ENCODE measurements around the gene ARRB1. TPM values are rescaled to one million over a fixed set of nuclear protein-coding genes. Genes with fewer than 3 reads are reported as not detected.
"Not testable (repeated sequence)": the region's sequence is repeated elsewhere in the genome, so short reads cannot be mapped to it uniquely, and the experiment has no call there.

Gene ARRB1
- total and polyA plus RNA-seq, 10 donors: 11.6 to 139 (median 78.1) TPM

GRCh38 chr11:75384438-75385080, 33.1 kb upstream of the ARRB1 start:
- H3K4me3 ChIP-seq: no peak overlapping the region
- no peaks in the 10 kb centered on the region for H3K9me3 ChIP-seq
- peak; percentile 96 for DNase-seq
- TF ChIP-seq POLR2AphosphoS5 (IDR thresholded peaks at IDR 0.05): peak; percentile 54 to 76 (median 70)
- TF ChIP-seq CTCF (IDR thresholded peaks at IDR 0.05 in 8 of 11, conservative IDR thresholded peaks at IDR 0.05 in 3 of 11): peak; percentile 89 to 98 (median 95)
- no peak for TF ChIP-seq POLR2A (IDR thresholded peaks at IDR 0.05)
- peaks cover 0 to 4% (median 0%) of the 10 kb centered on the region in 7 donors for H3K27me3 ChIP-seq (replicated peaks in 1 of 7)
- WGBS, 5 donors: 21 to 26% (median 25%) methylated on average over 24 of the region's 24 CpGs
- intact Hi-C loops (cut with DNase I; ENCODE audit: low total_unique reads): loop anchor here (2.0 to 5.0 kb wide), 2 partner anchors 52 to 104 kb away; no protein-coding TSS in a partner anchor
- peaks cover 3 to 54% (median 33%) of the 10 kb centered on the region in 6 donors for H3K4me1 ChIP-seq
- H3K27ac ChIP-seq: no peak overlapping the region
- H3K36me3 ChIP-seq: no peaks in the 10 kb centered on the region

- Histone ChIP-seq H3K9me3 (no peaks in the 10 kb centered on the region), H3K27me3 (replicated peaks in 1 of 7) (peaks cover 0 to 4% (median 0%) of the 10 kb centered on the region in 7 donors), H3K27ac (peak overlapping the region in 3 of 8 donors; percentile 45 to 74 (median 53)), H3K4me1 (peaks cover 3 to 42% (median 24%) of the 10 kb centered on the region in 6 donors), H3K36me3 (no peaks in the 10 kb centered on the region), H3K4me3 (no peak overlapping the region)
- DNase-seq: peak; percentile 79
- intact Hi-C loops (cut with DNase I; ENCODE audit: low total_unique reads): loop anchor here (5.0 kb wide), 1 partner anchor 51 kb away; no protein-coding TSS in a partner anchor
- TF ChIP-seq POLR2A (IDR thresholded peaks at IDR 0.05): no peak
- no peak for TF ChIP-seq CTCF (IDR thresholded peaks at IDR 0.05 in 8 of 11, conservative IDR thresholded peaks at IDR 0.05 in 3 of 11)
- no peak for TF ChIP-seq POLR2AphosphoS5 (IDR thresholded peaks at IDR 0.05)
- WGBS, 5 donors: 23 to 44% (median 33%) methylated on average over 3 of the region's 3 CpGs
These were observed 31.8 kb upstream of the ARRB1 start for GRCh38 chr11:75383246-75383645.

GRCh38 chr11:75380716-75381420, 29.4 kb upstream of the ARRB1 start:
- TF ChIP-seq POLR2A (IDR thresholded peaks at IDR 0.05) (no peak), CTCF (IDR thresholded peaks at IDR 0.05 in 8 of 11, conservative IDR thresholded peaks at IDR 0.05 in 3 of 11) (no peak), POLR2AphosphoS5 (IDR thresholded peaks at IDR 0.05) (no peak)
- H3K27ac ChIP-seq: peak overlapping the region in 2 of 8 donors; percentile 8 to 42
- no peak overlapping the region for H3K4me3 ChIP-seq
- peaks cover 3 to 47% (median 25%) of the 10 kb centered on the region in 6 donors for H3K4me1 ChIP-seq
- 65 to 80% (median 72%) methylated on average over 7 of the region's 7 CpGs for WGBS, 5 donors
- DNase-seq: peak; percentile 56
- H3K27me3 ChIP-seq (replicated peaks in 1 of 7): no peaks in the 10 kb centered on the region
- H3K36me3 ChIP-seq: no peaks in the 10 kb centered on the region
- intact Hi-C loops (cut with DNase I; ENCODE audit: low total_unique reads): loop anchor here (5.0 kb wide), 1 partner anchor 49 kb away; no protein-coding TSS in a partner anchor
- no peaks in the 10 kb centered on the region for H3K9me3 ChIP-seq

- DNase-seq: no peak
These were observed 28.8 kb upstream of the ARRB1 start for GRCh38 chr11:75380245-75380644.

GRCh38 chr11:75378776-75379175, 27.3 kb upstream of the ARRB1 start:
- 86 to 97% (median 95%) methylated on average over 17 of the region's 17 CpGs for WGBS, 5 donors
- peaks cover 0 to 37% (median 15%) of the 10 kb centered on the region in 6 donors for H3K4me1 ChIP-seq
- DNase-seq; H3K4me3 ChIP-seq; H3K27me3 ChIP-seq (replicated peaks in 1 of 7); H3K27ac ChIP-seq; H3K9me3 ChIP-seq; H3K36me3 ChIP-seq: not testable (repeated sequence)
- intact Hi-C loops (cut with DNase I; ENCODE audit: low total_unique reads): loop anchor here (10.0 kb wide), 1 partner anchor 454 kb away; no protein-coding TSS in a partner anchor

More at GRCh38 chr11:75380245-75380644, 28.8 kb upstream of the ARRB1 start:
- Histone ChIP-seq H3K27ac (peak overlapping the region in 1 of 8 donors; percentile 8), H3K36me3 (no peaks in the 10 kb centered on the region), H3K4me3 (no peak overlapping the region), H3K4me1 (peaks cover 3 to 48% (median 25%) of the 10 kb centered on the region in 6 donors), H3K27me3 (replicated peaks in 1 of 7) (no peaks in the 10 kb centered on the region), H3K9me3 (no peaks in the 10 kb centered on the region)
- WGBS, 5 donors: 88 to 95% (median 93%) methylated on average over 2 of the region's 2 CpGs
- intact Hi-C loops (cut with DNase I; ENCODE audit: low total_unique reads): loop anchor here (5.0 kb wide), 1 partner anchor 48 kb away; no protein-coding TSS in a partner anchor
- TF ChIP-seq CTCF (IDR thresholded peaks at IDR 0.05 in 8 of 11, conservative IDR thresholded peaks at IDR 0.05 in 3 of 11): no peak
- TF ChIP-seq POLR2AphosphoS5 (IDR thresholded peaks at IDR 0.05): no peak
- no peak for TF ChIP-seq POLR2A (IDR thresholded peaks at IDR 0.05)

All from spleen (tissue), 11 donors.